Activated CD4-positive, alpha-beta T cell treated with anti-CD3 and anti-CD28 coated beads for 4 hours (primary cell): ENCODE results near the gene TMC6.

Experiments
- DNase-seq, 2 donors: peaks; one replicate each; pipeline ENCODE4 v3.0.0-alpha.2; 2020

TMC6 gene

DNA sequence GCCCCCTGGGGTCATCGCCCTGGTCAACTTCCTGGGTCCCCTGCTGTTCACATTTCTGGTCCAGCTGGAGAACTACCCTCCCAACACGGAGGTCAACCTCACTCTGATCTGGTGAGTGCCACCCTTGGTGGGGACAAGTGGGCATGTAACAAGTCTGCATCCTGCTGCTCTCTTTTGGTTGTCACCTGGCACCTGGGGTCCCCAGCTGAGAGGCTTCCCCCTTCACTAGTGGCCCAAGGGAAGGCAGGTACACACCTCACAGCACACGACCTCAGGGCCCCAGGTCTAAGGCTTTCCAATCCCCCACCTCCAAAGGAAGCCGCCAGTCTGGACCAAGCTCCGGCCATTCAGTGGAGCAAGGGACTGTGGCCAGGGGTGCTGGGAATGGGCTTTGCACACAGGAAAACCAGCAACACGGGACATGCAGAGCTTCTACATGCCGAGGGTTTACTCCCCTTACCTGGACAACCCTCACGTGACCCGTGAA is 6.4 kb upstream of the TMC6 start:
- no peak for DNase-seq

DNA sequence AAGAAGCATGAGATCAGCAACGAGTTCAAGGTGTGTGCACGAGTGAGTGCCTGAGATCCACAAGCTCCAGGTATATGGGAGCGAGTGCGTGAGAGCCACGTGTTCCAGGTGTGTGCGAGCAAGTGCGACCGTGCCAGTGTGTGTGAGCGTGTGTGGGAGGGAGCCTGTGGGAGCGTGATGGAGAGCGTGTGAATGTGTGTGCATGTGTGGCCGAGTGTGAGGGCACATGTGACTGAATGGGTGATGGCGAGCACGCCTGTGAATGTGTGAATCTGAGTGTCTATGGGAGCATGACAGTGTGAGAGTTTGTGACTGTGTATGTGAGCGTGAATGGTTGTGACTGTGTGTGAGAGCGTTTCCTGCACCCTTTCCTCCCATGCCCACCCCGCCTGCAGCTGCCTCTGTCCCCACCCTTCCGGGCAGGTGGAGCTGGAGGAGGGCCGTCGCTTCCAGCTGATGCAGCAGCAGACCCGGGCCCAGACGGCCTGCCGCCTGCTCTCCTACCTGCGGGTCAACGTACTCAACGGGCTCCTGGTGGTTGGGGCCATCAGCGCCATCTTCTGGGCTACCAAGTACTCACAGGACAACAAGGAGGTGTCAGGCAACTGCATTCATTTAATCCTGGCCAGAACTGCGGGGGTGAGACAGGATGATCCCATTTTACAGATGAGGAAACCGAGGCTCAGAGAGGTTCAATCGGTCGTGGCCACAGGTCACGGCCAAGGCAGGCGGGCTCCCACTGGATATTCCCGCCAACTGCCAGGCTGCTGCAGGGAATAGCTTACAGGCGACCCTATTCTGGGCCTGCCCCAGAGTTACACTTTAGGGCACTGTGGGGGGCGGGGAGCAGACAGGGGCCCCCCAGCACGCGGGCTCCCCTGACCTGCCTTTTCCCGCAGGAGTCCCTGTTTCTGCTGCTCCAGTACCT is 5.7 kb upstream of the TMC6 start:
- DNase-seq = peak; percentile 76

DNA sequence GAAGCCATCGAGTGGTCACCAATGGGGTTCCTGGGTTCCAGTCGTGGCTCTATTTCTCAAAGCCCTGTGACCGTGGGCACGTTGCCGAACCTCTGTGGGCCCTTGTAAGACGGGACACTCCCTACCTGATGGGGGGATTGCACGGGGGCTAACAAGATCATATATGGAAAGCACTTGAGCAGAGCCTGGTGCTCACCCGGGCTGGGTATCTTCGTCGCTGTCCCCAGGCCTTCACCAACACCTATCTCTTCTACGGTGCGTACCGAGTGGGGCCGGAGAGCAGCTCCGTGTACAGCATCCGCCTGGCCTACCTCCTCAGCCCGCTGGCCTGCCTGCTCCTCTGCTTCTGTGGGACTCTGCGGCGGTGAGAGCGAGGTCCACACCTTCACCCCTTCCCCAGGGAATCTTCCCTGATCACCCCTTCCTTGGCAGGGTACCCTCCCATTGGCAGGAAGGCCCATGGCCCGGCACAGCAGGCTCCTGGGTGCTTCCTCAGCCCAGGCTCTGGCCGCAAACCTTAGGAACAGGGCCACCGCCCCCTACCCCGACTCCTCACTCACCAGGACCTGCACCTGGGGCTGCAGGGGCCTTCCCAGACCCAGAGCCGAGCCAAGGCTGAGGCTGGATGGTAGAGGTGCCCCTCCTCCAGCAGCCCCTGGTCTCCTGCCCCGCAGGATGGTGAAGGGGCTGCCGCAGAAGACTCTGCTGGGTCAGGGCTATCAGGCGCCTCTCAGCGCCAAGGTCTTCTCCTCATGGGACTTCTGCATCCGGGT is 4.8 kb upstream of the TMC6 start:
- no peak for DNase-seq

DNA sequence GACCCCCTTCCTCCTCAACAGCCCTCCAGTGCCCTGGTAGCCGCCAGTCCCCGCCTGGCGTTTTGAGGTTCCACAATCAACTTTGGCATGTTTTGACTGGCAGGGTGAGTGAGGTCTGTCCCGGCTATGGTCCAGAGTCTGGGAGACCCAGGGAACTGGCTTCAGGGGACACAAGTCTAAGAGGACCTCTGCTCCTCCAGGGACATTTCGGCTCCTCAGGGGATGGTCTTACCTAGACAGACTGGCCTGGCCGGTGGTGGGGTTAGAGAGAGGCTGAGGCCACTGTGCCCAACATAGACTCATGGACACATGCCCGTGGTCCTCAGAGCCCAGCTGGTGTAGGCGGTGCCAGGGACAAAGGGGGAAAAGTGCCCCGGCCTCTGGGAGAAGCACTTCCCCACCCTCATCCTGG is 4.2 kb upstream of the TMC6 start:
- no peak for DNase-seq

DNA sequence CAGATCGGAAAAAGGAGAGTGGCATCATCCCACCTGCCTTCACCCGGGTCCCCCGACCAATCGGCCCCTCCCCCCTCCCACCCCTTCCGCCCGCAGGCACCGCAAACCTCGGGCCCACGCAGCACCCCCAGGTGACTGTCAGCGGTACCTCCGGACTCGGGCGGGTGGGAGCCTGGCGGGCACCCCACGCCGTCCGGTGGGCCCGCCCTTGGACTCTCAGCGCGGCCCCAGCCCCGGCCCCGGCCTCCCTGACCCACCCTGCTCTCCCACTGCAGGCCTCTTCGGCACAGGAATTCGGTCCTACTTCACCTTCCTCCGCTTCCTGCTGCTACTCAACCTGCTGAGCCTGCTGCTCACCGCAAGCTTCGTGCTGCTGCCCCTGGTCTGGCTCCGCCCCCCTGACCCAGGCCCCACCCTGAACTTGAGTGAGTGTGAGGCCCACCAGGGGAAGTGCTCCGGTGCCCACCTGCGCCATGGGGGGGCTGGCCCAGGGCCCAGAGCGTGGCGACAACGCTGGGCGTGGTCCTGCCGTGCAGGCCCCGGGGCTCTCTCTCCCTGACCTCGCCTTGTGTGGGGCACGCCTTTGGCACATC is 3.6 kb upstream of the TMC6 start:
- peak; percentile 58 to 81 for DNase-seq

DNA sequence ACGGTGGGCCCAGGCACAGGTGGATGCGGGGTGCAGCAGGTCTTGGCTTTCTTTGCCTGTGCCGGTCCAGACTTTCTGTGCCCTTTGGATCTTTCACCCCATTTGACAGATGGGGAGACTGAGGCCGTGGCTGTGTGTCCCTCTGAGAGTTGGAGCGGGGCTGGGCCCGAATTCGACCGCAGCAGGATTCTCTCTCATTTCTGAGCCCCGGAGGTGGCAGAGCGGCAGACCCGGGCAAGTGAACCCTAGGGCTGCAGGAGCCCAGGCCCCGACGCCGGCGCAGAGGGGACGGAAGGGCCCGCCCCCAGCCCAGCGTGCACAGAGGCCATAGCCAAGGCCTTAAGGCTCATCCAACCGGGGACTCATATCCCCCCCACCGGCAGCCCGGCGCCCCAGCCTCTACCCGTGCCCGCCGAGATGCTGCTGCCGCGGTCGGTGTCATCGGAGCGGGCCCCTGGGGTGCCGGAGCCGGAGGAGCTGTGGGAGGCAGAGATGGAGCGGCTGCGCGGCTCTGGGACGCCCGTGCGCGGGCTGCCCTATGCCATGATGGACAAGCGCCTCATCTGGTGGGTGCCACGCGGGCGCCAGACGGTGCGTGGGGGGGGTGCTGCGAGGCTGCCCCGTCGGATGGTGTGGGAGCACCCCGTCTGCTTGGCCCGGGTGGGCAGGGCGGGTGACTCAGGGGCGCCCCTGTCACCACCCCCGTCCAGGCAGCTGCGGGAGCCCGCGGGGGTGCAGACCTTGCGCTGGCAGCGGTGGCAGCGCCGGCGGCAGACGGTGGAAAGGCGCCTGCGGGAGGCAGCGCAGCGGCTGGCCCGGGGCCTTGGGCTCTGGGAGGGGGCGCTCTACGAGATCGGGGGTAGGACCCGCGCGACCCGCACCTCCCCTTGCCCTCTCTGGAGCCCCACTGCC is 2.9 kb upstream of the TMC6 start:
- peak; percentile 54 to 80 for DNase-seq

DNA sequence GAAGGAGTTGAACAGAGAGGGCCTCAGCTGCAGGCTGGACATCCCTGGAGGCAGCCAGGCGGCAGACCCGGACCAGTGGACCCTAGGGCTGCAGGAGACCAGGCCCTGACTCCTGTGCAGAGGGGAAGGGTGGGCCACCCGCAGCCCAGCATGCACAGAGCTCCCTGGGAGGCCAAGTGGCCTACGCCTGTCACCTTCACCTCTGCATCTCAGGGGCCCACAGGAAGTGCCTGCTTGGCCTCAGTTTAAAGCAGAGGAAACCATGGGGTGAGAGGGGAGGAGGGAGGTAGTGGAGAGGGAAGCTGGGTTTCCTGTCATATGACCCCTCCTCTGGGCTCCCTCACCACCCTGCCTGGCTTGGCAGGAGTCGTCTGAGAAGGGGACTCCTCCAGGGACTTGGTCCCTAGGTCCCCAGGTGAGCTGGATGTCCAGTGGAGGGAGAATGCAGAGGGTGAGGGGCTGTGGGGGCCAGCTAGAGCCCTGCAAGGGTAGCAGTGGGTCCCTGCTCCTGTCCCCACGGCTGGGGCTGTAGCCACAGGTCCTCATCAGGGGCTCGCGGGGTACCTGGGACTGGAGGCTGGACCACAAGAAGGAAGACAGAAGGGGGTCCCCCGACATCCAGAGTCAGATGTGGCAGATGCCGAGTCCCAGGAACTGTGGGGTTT is 2.0 kb upstream of the TMC6 start, which contains the start of gene TMC8:
TSS of gene TMC8 (plus strand) at position 335 of the 665 bp plus-strand sequence. CDS start 818 bp downstream, outside the sequence.
- DNase-seq = peak in 1 of 2 donors; percentile 66

DNA sequence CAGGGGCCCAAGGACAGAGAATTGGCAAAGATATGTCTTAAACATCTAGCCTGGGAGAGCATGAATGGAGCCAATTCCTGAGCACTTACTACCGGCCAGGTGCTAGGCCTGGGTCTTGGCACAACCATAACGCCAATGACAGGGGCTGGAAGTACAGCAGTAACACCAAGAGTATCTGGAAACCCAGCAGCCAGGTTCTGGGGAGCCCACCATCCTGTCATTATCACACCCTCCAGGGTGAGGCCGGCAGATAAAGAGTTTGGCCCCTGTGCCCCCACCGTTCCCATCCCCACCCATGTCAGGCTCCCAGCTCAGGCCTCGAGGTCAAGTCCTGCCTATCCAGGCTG is 1.5 kb upstream of the TMC6 start:
- no peak for DNase-seq

DNA sequence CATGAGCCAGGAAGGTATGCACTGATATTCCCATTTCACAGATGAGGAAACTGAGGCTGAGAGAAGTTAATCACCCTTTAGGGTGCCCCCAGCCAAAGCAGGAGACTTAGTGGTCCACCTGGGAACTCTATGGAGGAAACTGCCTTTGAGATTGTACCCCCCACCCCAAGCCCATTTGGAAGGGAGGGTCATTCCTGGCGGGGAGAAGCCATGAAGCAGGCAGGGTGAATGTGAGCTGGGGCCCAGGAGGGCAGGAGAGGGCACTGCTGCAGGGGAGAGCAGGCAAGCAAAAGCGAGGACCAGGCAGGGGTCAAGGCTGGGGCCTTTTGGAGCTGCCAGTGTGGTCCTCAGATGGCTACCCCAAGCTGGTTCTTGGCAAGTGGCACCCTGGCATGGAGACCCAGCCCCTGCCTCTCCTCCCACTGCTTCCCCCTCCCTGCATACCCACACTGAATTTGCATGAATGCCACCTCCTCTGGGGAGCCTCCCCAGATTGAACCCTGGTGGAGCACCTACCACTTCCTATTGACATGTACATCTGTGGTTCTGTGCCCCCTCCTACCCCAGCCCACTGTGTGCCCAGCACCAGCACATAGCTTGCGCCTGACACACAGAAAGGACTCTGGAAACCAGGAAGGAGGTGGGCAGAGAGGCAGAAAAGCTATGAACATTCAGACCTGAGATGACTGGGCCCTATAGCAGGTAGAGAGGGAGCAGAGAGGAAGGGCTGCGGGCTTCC is 965 bp upstream of the TMC6 start:
- DNase-seq = no peak

DNA sequence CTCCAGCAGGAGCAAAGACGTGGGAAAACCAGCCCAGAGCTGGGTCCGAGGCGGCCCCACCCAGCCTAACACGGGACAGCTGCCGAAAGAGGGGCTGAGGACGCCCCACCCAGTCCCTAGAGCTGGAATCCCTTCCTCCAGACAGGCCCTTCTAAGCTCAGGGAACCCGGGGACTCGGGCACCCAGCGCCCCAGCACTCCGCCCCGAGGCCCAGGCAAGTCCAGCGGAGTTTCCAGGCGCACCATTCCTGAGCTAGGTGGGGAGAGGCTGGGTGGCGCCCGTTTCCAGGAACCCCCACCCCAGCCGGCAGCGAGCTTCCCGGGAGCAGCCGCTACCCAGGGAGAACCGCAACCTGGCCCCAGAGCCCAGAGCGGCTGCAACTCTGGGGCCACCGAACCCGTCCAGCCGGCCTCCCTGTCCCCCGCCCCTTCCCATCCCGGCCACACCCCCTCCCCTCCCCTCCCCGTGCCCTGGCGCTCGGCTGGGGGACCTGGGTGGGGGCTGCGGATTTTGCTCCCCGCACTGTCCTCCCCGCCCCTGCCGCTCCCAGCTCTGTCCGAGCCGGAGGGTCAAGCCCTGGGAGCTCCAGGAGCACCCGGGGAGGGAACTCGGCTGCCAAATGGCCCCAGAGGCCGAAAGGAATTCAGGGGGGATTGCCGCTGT is 536 bp downstream of the TMC6 start:
- no peak for DNase-seq

DNA sequence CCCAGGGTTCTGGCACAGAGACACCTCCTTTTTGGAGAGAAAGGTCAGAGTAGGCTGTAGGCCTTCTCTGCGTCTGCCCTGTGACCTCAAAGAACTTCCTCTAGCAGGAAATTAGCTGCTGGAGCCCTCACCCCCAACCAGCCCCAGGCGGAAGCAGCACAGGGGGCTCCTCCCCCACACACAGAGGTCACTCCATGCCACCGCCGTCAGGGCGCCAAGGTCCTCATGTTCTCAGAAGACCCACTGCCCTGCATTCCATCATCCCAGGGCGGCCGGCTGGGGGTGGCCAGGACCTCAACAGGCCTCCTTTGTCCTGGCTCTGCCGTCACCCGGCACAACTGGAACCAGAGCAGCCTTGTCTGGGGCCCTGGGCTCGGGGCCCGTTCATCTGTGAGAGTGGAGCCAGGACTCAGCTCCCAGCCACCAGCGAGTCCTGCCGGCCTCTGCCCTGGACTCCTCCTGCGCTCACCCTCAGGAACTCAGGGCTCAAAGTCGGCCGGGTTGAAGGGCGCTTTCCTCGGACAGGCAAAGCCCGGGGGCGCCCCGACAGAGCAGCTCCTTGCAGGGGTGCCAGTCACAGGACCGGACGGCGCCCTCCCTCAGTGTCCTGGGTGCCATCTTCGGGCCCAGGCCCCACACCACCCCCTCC is 1.2 kb downstream of the TMC6 start:
- DNase-seq = peak in 1 of 2 donors; percentile 65

DNA sequence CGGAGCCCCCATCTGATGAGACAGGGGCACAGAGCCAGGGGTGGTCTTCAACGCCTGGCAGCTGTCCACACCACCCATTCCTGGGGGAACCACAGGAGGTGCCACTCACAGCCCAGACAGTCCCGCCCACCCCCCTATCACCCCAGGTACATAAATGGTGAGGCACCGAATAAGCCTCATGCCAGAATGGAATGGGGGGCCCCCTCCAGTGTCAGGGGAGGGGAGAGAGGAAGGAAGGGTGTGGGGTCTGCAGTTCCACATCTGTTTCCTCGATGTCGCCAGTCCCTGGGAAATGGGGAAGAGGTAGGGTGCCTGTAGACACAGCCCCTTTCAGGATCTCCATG is 1.7 kb downstream of the TMC6 start:
- no peak for DNase-seq

DNA sequence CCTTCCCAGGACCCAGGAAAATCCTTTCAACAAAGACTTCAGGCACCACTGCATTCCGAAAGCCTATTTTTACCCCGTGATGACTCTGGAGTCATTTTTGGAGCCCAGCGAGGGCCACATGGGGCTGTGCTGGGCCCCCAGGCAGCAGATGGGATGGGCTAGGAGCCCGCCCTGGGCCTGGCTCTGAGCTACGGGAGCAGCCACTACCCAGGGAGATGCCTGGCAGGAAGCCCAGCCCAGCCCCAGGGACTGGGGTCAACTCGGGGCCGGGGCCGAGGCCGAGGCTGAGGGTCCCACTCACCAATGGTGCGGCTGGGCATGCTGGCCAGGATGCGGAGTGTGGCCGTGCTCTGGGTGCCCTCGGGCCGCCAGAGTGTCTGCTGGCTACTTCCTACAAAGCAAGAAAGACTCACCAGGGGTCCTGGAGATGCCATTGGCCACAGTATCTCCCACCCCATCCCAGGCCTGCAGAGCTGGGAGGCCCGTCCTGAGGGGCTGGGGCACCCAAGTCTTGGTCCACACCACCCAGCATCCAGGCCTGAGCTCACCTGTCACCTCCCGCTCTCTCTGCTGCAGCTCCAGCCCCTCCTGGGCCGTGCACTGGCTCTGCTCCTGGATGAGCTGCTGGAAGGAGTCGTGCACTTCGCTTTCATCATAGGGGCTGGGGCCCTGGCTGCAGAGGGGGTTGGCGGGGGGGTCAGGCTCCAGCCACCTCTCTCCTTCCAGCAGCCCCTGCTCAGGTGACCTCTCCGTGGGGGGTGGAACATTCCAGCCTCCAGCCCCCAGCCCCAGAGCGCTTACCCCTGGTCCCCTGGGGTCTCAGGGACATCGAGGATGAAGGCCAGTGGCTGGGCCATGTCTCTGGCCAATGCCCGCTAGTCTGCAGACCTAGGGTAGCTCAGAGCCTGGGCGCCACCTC is 2.3 kb downstream of the TMC6 start:
- DNase-seq = no peak

DNA sequence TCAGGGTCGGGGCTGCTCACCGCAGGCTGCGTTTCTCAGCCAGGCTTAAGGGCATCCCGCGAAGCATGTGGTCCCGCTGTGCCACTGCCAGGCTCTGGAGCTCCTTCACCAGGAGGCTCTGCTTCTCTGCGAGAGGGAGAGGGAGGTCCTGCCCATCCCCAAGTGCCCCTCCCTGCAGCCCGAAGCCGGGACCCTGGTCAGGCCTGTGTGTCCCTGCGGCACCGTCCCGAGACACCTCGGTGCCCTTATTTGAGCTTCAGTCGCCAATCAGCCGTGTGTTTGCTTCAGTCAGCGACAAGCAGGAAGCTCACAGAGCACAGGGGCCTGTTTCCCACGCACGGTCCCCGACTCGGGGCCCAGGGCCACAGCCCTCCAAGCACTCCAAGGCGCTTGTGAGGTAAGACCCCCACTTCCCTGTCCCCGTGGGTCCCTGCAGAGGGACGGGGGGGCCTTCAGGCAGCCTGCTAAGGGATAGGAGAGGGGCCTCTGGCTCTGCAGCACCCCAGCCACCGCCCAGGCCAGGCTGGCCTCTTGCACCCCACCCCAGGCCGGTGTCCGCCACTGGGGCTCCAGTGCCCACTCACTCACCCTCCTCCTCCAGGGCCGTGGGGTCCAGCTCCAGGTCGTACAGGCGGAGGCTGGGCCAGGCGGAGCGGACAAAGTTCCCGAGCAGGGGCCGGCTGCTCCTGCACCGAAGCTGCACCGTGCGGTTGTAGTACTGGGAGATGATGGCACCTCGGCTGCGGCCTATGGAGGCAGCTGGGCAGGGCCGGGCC is 3.2 kb downstream of the TMC6 start:
- DNase-seq = no peak

DNA sequence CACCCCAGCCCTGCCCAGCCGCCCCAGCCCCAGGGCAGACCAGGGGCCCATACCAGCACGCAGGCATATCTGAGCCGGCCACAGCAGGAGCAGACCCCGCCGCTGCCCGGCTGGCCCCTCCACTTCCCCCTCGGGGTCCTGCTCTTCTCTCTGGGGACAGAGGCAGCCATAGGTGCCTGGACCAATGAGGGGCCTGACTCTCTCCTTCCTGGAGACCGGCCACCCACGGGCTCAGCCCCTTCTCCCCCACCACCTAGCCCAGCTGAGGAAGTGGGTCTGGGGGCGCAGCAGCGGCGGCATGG is 3.8 kb downstream of the TMC6 start:
- DNase-seq = no peak

DNA sequence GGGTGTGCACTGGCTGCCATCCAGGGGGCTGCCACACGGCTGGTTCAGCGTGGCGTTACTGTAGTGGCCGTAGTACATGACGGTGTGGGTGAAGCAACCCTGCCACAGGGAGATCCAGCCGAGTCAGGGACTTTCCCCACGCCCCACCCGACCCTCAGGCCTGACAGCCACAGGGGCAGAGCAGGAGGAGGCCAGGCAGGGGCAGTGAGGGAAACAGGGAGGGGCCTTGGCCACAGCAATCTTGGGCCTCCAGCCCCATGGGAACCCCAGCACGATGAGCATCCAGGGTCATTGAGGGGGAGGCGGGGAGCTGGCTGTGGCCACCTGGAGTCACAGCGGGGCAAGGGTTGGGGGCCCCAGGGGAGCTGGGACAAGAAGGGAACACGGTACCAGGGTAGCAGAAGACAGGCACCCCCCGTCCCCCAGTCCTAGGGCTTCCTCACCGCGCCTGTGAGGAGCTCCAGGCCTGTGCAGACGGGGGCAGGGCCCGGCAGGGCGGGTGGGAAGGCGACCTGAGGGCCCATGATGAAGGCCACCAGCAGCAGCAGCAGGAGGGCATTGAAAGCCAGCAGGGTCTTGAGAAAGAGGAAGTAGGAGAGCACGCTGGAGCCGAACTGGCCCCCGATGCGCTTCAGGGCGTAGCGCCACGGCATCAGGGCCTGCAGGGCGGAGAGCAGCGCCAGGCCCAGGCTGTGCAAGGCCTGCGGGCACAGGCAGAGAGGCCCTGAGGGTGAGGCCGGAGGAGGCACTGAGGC is 4.3 kb downstream of the TMC6 start:
- DNase-seq = no peak

DNA sequence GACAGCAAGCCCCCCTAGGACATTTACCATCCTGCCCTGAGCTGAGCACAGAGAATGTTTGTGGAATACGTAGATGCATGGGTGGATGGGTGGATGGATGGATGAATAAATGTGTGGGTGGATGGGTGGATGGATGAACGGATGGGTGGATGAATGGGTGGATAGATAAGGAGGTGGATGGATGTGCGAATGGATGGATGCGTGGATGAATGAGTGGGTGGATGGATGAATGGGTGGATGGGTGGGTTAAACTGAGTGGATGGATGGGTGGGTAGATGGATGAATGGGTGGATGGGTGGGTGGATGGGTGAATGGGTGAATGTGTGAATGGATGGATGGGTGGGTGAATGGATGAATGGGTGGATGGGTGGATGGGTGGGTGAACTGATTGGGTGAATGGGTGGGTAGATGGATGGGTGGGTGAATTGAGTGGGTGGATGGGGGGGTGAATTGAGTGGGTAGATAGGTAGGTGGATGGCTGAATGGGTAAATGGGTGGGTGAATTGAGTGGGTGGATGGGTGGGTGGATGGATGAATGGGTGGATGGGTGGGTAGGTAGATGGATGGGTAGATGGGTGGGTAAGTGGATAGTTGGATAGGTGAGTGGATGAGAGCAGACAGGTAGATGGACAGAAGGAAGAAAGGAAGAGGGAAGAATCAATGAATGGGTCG is 5.2 kb downstream of the TMC6 start:
- no peak for DNase-seq
